Amniotic epithelial cell (primary cell): ENCODE data around the gene PSMD2.
A peak's percentile ranks its signal among the peaks of the same experiment; 100 is the strongest.
"Not testable (repeated sequence)": the region's sequence is repeated elsewhere in the genome, so short reads cannot be mapped to it uniquely, and the experiment has no call there.

ENCODE experiments used
- DNase-seq: peaks from one replicate; pipeline ENCODE4 v3.0.0-alpha.2; 2010; ENCODE audit warnings: low read depth

PSMD2 gene

GRCh38 chr3:184298759-184299487, at the start of gene PSMD2:
Gene PSMD2, plus strand, starts transcription at chr3:184299241. Its CDS starts 26 bp downstream, at chr3:184299267.
- DNase-seq = peak; percentile 93

GRCh38 chr3:184249412-184250166, 49.5 kb upstream of the PSMD2 start, which contains the start of gene EEF1AKMT4:
Gene EEF1AKMT4, plus strand, starts transcription at chr3:184249672. Its CDS starts 23 bp downstream, at chr3:184249695.
- peak; percentile 98 for DNase-seq

GRCh38 chr3:184250167-184250828, 48.7 kb upstream of the PSMD2 start:
- peak; percentile 78 for DNase-seq

GRCh38 chr3:184255291-184256039, 43.6 kb upstream of the PSMD2 start:
- no peak for DNase-seq

- DNase-seq = no peak
These were observed 41.7 kb upstream of the PSMD2 start for GRCh38 chr3:184257083-184257915.

- DNase-seq = no peak
These were observed 40.1 kb upstream of the PSMD2 start for GRCh38 chr3:184258926-184259325.

GRCh38 chr3:184259396-184259877, 39.6 kb upstream of the PSMD2 start:
- no peak for DNase-seq

GRCh38 chr3:184259878-184260723, 38.9 kb upstream of the PSMD2 start:
- DNase-seq = no peak

- DNase-seq = no peak
These were observed 38.2 kb upstream of the PSMD2 start for GRCh38 chr3:184260724-184261269.

- DNase-seq = peak; percentile 73
These were observed 37.7 kb upstream of the PSMD2 start, which contains the start of gene CAMK2N2 for GRCh38 chr3:184261270-184261853. Gene CAMK2N2, minus strand, starts transcription at chr3:184261553. Its CDS starts 268 bp downstream, at chr3:184261285.

GRCh38 chr3:184261854-184262763, 36.9 kb upstream of the PSMD2 start:
- DNase-seq = peak; percentile 44

- no peak for DNase-seq
These were observed 36.3 kb upstream of the PSMD2 start for GRCh38 chr3:184262764-184263179.

- DNase-seq = not testable (repeated sequence)
These were observed 31.8 kb upstream of the PSMD2 start for GRCh38 chr3:184267249-184267648.

GRCh38 chr3:184272269-184272668, 26.8 kb upstream of the PSMD2 start:
- DNase-seq = no peak

GRCh38 chr3:184275381-184275701, 23.7 kb upstream of the PSMD2 start:
- DNase-seq = no peak

- no peak for DNase-seq
These were observed 22.8 kb upstream of the PSMD2 start, which contains the start of gene ECE2 for GRCh38 chr3:184275961-184276910. Gene ECE2, plus strand, starts transcription at chr3:184276022. Its CDS starts 132 bp downstream, at chr3:184276154.

- no peak for DNase-seq
These were observed 21.7 kb upstream of the PSMD2 start for GRCh38 chr3:184277366-184277765.
